Pons (tissue), 1 donor: ENCODE data around the gene MEPCE.
"Not testable (repeated sequence)": the region's sequence is repeated elsewhere in the genome, so short reads cannot be mapped to it uniquely, and the experiment has no call there.

Source experiments
- DNase-seq: peaks from one replicate; pipeline ENCODE4 v3.0.0-alpha.2; 2016; ENCODE audit warnings: low spot score

MEPCE gene

DNA sequence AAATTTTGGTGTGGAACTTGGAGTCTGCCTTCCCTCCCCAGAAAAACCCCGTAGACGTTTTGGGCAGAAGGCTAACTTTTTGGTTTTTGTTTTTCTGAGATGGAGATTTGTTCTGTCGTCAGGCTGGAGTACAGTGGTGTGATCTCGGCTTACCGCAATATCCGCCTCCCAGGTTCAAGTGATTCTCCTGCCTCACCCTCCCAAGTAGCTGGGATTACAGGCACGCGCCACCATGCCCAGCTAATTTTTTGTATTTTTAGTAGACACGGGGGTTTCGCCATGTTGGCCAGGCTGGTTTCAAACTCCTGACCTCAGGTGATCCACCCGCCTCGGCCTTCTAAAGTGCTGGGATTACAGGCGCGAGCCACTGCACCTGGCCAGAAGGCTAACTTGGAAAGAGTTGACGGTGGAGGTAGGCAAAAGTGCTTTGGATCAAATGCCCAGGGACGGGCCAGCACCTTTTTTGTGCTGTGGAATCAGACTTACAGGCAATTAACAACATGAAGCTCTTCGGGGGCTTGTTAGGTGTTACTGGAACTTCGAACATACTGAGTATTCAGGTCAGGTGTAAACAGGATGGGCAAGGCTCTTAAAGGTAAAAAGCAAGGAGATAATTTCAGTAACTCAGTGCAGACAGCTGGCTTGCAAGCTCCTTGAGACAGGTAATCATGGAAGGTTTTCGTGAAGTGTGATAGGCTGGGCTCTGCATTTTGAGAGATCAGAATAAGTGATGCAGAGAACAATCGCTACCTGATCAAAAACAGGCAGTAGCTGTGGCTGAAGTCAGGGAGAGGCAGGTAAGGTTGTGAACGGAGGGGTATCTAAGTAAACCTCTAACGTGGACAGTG lies 4.9 kb downstream of the MEPCE start:
- DNase-seq = no peak

- peak; percentile 17 for DNase-seq
These were observed 6.0 kb downstream of the MEPCE start for GRCh38 chr7:100435401-100436304.

- DNase-seq = no peak
These were observed 7.8 kb downstream of the MEPCE start for GRCh38 chr7:100437150-100438100.

GRCh38 chr7:100438172-100438571 lies 8.5 kb downstream of the MEPCE start:
- DNase-seq = no peak

DNA sequence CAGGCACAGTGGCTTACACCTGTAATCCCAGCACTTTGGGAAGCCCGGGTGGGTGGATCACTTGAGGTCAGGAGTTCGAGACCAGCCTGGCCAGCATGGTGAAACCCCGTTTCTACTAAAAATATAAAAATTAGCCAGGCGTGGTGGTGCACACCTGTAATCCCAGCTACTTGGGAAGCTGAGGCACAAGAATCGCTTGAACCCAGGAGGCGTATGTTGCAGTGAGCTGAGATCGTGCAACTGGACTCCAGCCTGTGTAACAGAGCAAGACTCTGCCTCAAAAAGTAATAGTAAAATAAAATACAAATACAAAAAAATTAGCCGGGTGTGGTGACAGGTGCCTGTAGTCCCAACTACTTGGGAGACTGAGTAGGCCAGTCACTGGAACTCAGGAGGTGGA lies 9.1 kb downstream of the MEPCE start:
- DNase-seq = not testable (repeated sequence)

- not testable (repeated sequence) for DNase-seq
These were observed 9.6 kb downstream of the MEPCE start for GRCh38 chr7:100439244-100439643.

- DNase-seq = no peak
These were observed 12.3 kb downstream of the MEPCE start for GRCh38 chr7:100441641-100442535.

GRCh38 chr7:100443096-100443840 lies 13.6 kb downstream of the MEPCE start:
- no peak for DNase-seq

- no peak for DNase-seq
These were observed 15.0 kb downstream of the MEPCE start for GRCh38 chr7:100444311-100445278.

GRCh38 chr7:100446040-100446439 lies 16.4 kb downstream of the MEPCE start:
- no peak for DNase-seq

DNA sequence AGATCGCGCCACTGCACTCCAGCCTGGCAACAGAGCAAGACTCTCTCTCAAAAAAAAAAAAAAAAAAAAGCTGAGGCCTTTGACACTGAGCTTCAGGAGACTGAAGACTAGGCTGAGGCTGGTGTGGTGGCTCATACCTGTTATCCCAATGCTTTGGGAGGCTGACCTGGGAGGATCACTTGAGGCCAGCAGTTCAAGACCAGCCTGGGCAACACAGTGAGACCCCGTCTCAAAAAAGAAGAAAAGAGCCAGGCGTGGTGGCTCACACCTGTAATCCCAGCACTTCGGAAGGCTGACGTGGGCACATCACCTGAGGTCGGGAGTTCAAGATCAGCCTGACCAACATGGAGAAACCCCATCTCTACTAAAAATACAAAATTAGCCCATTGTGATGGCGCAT lies 17.7 kb downstream of the MEPCE start:
- not testable (repeated sequence) for DNase-seq

GRCh38 chr7:100449190-100449795 lies 19.7 kb downstream of the MEPCE start:
- DNase-seq = no peak

DNA sequence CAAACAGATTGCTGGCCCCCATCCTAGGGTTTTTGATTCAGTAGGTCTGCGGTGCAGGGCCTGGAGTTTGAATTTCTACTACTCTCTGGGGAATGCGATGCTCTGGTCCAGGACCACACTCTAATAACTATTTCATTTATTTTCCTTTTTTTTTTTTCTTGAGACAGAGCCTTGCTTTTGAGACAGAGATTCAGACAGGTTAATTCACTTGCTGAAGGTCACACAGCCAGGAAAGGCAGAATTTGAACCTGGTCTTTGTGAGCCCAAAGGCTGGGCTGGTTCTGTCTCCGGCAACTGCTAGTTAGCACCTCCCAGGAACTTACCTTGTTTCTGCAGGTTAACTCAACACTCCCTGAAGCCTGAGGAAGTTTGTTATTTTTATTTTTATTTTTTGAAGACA lies 22.9 kb downstream of the MEPCE start:
- no peak for DNase-seq

DNA sequence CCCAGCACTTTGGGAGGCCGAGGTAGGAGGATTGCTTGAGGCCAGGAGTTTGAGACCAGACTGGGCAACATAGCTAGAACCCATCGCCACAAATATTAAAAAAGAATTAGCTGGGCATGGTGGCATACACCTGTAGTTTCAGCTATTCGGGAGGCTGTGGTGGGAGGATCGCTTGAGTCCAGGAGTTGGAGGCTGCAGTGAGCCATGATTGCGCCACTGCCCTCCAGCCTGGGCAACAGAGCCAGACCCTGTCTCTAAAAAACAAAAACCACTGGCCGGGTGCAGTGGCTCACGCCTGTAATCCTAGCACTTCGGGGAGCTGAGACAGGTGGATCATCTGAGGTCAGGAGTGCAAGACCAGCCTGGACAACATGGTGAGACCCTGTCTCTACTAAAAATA lies 24.2 kb downstream of the MEPCE start:
- not testable (repeated sequence) for DNase-seq

- no peak for DNase-seq
These were observed 25.6 kb downstream of the MEPCE start for GRCh38 chr7:100455206-100455605.

DNA sequence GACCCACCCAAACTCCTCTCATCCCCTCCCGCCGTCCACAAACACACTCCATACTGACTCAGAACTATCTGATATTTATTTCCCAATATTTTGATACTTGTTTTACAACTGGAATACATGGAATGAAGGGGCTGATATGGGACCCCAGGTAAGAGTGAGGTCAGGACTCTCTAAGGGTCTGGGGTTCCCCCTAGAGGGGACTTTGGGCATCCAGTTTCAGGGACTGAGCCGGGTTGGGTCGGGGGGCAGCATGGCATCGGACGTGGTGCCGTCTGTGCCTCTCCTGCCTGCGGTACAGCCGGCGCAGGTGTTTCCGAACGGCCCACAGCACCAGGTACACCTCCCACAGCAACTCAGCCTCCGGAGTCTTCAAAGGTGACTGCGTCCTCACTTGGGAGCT lies 26.9 kb downstream of the MEPCE start:
- no peak for DNase-seq

- no peak for DNase-seq
These were observed 27.4 kb downstream of the MEPCE start for GRCh38 chr7:100457033-100457432.

GRCh38 chr7:100464210-100464660 lies 34.6 kb downstream of the MEPCE start, which contains the start of gene SPACDR:
SPACDR (minus strand) TSS chr7:100464260; CDS start chr7:100464025, 235 bp downstream.
- no peak for DNase-seq
